Tibial artery (tissue), 4 donors: ENCODE measurements around the gene SAMD13.

ENCODE experiments used
- DNase-seq, 2 donors: peaks; one replicate each; pipeline ENCODE4 v3.0.0-alpha.2; 2019
- H3K27ac ChIP-seq, 2 donors: fragments of 200-600 bp; sonication (generic) in 1 of 2; 1 replicate in 1 of 2; 2 replicates in 1 of 2; pipeline ENCODE4 v1.5.1; 2018 to 2019; ENCODE audit warnings: mild to moderate bottlenecking in 1 of 2
- H3K27me3 ChIP-seq, 2 donors: fragments of 200-600 bp; sonication (generic) in 1 of 2; one replicate each; pipeline versions ENCODE4 v1.5.1 to v1.6.0; 2016 to 2019
- H3K36me3 ChIP-seq, 3 donors: fragments of 200-600 bp; sonication (generic) in 2 of 3; one replicate each; pipeline ENCODE4 v1.5.1; 2016 to 2019; ENCODE audit warnings: mild to moderate bottlenecking in 2 of 3
- H3K4me1 ChIP-seq, 4 donors: fragments of 200-600 bp; sonication (generic) in 2 of 4; 1 replicate in 3 of 4; 2 replicates in 1 of 4; pipeline ENCODE4 v1.5.1; 2016 to 2019
- H3K4me3 ChIP-seq, 2 donors: fragments of 200-600 bp; sonication (generic) in 1 of 2; 1 replicate in 1 of 2; 2 replicates in 1 of 2; pipeline ENCODE4 v1.5.1; 2018 to 2019; ENCODE audit warnings: mild to moderate bottlenecking in 2 of 2
- H3K9me3 ChIP-seq, 3 donors: fragments of 200-600 bp; sonication (generic) in 1 of 3; one replicate each; pipeline ENCODE4 v1.5.1; 2016 to 2019
- intact Hi-C: fragments of 100-400 bp; cut with DNase I; formaldehyde crosslinking; loops from one replicate; pipeline ENCODE4 v1.15.0; 2023; ENCODE audit warnings: low total_unique reads
- TF ChIP-seq, protein P1 (sequence below), 2 experiments: fragments of 200-600 bp in 1 of 2; fragments of 450-650 bp in 1 of 2; IDR thresholded peaks; one replicate each; pipeline ENCODE4 v1.5.1; 2017 to 2019; ENCODE audit warnings: antibody characterized with exemption in 2 of 2, mild to moderate bottlenecking in 1 of 2, moderate library complexity in 1 of 2

Gene SAMD13

DNA sequence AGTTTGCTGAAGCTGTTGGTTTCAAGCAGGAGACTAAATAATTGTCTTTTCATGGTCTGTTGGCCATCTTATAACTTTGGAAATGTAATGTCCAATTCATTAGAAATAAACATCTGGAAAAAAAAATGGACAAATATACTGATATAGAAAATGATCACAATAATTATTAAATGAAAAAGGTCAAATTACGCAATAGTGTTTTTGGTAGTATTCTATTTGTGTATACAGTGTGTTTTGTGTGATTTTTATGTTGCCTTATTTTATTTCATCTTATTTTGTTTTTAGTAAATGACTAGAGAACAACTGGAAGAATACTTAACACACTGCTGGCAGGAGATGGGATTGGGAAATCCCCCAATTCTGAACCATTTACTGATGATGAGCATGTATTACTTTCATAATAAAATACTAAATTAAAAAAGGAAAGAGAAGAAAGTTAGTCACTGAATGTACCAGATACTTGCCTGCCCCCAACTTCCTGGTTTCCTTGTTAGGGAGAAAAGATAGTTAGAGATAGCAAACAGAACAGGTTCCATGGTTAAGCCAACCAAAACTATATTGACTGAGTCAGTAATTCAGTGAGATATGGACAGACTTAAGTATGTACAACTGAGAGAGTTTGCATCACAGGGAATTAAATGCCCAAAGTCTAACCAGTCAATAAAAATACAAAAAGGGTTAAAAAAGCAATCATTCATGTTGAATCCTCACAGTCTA lies 24.0 kb upstream of the SAMD13 start:
- Histone ChIP-seq H3K4me3 (no peak overlapping the region), H3K9me3 (no peaks in the 10 kb centered on the region), H3K36me3 (no peaks in the 10 kb centered on the region), H3K4me1 (no peaks in the 10 kb centered on the region), H3K27me3 (no peaks in the 10 kb centered on the region), H3K27ac (no peak overlapping the region)
- intact Hi-C loops = no loop called here
- TF ChIP-seq, protein P1, sequence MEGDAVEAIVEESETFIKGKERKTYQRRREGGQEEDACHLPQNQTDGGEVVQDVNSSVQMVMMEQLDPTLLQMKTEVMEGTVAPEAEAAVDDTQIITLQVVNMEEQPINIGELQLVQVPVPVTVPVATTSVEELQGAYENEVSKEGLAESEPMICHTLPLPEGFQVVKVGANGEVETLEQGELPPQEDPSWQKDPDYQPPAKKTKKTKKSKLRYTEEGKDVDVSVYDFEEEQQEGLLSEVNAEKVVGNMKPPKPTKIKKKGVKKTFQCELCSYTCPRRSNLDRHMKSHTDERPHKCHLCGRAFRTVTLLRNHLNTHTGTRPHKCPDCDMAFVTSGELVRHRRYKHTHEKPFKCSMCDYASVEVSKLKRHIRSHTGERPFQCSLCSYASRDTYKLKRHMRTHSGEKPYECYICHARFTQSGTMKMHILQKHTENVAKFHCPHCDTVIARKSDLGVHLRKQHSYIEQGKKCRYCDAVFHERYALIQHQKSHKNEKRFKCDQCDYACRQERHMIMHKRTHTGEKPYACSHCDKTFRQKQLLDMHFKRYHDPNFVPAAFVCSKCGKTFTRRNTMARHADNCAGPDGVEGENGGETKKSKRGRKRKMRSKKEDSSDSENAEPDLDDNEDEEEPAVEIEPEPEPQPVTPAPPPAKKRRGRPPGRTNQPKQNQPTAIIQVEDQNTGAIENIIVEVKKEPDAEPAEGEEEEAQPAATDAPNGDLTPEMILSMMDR (IDR thresholded peaks at IDR 0.05) = no peak
- DNase-seq = no peak

DNA sequence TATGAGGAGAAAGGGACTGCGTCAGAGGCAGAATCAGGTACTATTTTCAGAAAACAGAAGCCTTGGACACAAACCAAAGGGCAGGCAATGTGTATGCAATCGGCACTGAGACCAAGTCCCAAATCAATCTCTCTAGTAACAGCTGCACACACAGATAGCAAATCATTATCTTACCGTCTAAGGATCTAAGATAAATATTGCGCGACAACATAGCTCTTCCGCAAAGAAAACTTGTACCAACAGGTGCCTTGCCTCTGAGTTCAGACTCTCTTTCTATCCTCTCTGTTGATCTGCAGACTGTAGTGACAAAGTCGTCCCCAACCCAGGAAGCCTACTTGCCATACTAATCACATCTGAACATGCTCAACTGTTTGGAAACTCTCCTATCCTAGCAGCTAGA lies 22.6 kb upstream of the SAMD13 start:
- Histone ChIP-seq H3K4me3 (no peak overlapping the region), H3K36me3 (no peaks in the 10 kb centered on the region), H3K27me3 (no peaks in the 10 kb centered on the region), H3K27ac (no peak overlapping the region), H3K9me3 (no peaks in the 10 kb centered on the region), H3K4me1 (no peaks in the 10 kb centered on the region)
- DNase-seq = no peak
- TF ChIP-seq, protein P1 (IDR thresholded peaks at IDR 0.05) = no peak
- intact Hi-C loops = no loop called here

DNA sequence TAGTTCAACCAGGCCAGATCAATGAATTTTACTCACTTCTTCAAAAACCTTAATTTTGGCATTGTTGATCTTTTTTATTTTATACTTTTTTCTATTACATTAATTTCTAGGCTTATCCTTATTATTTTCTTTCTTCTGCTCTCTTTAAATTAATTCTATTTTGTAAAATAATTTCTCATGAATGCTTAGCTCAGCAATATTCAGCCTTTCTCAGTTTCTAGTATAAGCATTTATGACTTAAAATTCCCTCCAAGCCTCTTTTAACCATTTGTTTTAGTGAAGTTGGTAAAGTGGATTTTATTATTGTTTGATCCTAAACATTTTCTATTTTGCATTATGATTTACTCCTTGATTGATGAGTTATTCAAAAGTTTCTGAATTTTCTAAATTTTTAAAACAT lies 20.6 kb upstream of the SAMD13 start:
- no peak for DNase-seq
- H3K36me3 ChIP-seq = no peaks in the 10 kb centered on the region
- intact Hi-C loops = no loop called here
- H3K4me3 ChIP-seq = no peak overlapping the region
- no peaks in the 10 kb centered on the region for H3K27me3 ChIP-seq
- no peaks in the 10 kb centered on the region for H3K9me3 ChIP-seq
- no peak overlapping the region for H3K27ac ChIP-seq
- H3K4me1 ChIP-seq = no peaks in the 10 kb centered on the region
- TF ChIP-seq, protein P1 (IDR thresholded peaks at IDR 0.05) = no peak

DNA sequence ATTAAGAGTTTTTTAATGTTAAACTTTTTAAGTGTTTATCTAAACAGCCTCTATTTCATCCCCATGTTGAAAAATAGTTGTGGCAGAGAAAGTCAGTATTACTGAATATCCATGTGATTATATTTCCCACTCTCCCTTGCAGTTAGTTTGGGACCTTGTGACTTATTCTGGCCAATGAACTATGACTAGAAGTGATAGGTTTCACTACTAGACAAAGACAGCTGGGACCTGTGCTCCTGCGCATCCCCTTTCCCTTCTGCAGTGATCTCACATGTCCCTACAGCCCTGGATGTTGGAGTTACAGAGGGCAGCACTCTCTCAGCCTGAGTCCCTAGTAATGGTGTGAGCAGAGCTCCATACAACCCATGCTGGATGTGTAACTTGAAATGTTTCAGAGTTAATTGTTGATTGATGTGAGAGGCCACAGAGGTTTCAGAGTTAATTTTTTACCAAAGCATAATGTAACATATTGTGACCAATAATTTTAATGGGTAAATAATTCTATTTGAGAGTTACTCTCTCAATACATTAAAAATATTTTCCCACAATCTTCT lies 18.7 kb upstream of the SAMD13 start:
- no peak overlapping the region for H3K4me3 ChIP-seq
- no peaks in the 10 kb centered on the region for H3K36me3 ChIP-seq
- no peaks in the 10 kb centered on the region for H3K27me3 ChIP-seq
- no peak overlapping the region for H3K27ac ChIP-seq
- DNase-seq = no peak
- TF ChIP-seq, protein P1 (IDR thresholded peaks at IDR 0.05) = no peak
- peaks cover 0 to 4% (median 0%) of the 10 kb centered on the region in 3 donors for H3K9me3 ChIP-seq
- intact Hi-C loops = no loop called here
- H3K4me1 ChIP-seq = no peaks in the 10 kb centered on the region

DNA sequence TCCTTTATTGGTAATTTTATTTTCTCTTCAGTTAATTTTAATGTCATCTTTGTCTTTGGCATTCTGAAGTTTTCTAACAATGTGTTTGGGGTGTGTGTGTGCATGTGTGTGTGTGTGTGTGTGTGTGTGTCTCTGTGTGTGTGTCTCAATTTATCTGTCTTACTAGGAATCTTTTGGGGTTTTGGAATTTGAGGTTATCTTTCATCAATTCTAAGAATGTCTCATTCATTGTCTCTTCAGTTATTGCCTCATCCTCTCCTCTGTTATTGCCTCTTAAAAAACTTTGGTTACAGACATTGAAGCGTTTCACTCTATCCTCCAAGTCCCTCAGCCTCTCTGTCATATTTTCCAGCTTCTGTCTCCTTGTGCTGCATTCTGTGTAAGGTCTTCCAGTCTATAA lies 18.1 kb upstream of the SAMD13 start:
- no peak for DNase-seq
- no peaks in the 10 kb centered on the region for H3K27me3 ChIP-seq
- intact Hi-C loops = no loop called here
- no peaks in the 10 kb centered on the region for H3K4me1 ChIP-seq
- TF ChIP-seq, protein P1 (IDR thresholded peaks at IDR 0.05) = no peak
- no peaks in the 10 kb centered on the region for H3K36me3 ChIP-seq
- H3K27ac ChIP-seq = no peak overlapping the region
- H3K9me3 ChIP-seq = peaks cover 0 to 4% (median 0%) of the 10 kb centered on the region in 3 donors
- no peak overlapping the region for H3K4me3 ChIP-seq
